Pancreas (tissue), 10 donors: ENCODE data around the gene MINAR2. TPM values are rescaled to one million over a fixed set of nuclear protein-coding genes. Genes with fewer than 3 reads are reported as not detected.
A peak's percentile ranks its signal among the peaks of the same experiment; 100 is the strongest.

Source experiments
- ATAC-seq, 4 donors: fragments of 200-7000 bp; cut with Tn5 transposase; one replicate each; pipeline versions ENCODE4 v1.8.0 to v1.9.1; 2020; ENCODE audit warnings: mild to moderate bottlenecking in 4 of 4, moderate library complexity in 4 of 4
- DNase-seq, 6 donors: peaks; one replicate each; pipeline ENCODE4 v3.0.0-alpha.2; 2020
- FAIRE-seq: peaks from 2 replicates; lab custom pipeline; 2012; peaks lifted over from hg19 to GRCh38; lab: Jason Lieb, UNC
- H3K27ac ChIP-seq, 4 donors: fragments of 200-600 bp; sonication (generic); 1 replicate in 3 of 4; 2 replicates in 1 of 4; pipeline versions ENCODE4 v1.5.0 to v1.8.0; 2020
- H3K27me3 ChIP-seq, 4 donors: fragments of 200-600 bp; one replicate each; pipeline ENCODE4 v1.8.0; 2021
- H3K36me3 ChIP-seq, 3 donors: fragments of 200-600 bp; sonication (generic) in 1 of 3; one replicate each; pipeline versions ENCODE4 v1.5.0 to v1.8.0; 2020 to 2021
- H3K4me1 ChIP-seq, 3 donors: fragments of 200-600 bp; one replicate each; pipeline ENCODE4 v1.8.0; 2021
- H3K4me3 ChIP-seq, 4 donors: fragments of 200-600 bp; sonication (generic) in 2 of 4; one replicate each; pipeline versions ENCODE4 v1.5.0 to v1.8.0; 2020 to 2021
- H3K9me3 ChIP-seq, 4 donors: fragments of 200-600 bp; one replicate each; pipeline ENCODE4 v1.8.0; 2021
- CTCF ChIP-seq, 4 donors: fragments of 200-600 bp; sonication (generic) in 3 of 4; IDR thresholded peaks; one replicate each; pipeline versions ENCODE4 v1.5.0 to v1.8.0; 2021; ENCODE audit warnings: antibody characterized with exemption in 4 of 4
- WGBS, 2 donors: extraction: QIAGEN DNeasy Blood & Tissue Kit; methylation state at CpG; one replicate each; pipeline ENCODE4 v1.1.7; 2013; 5-methylcytosine and 5-hydroxymethylcytosine counted together
- intact Hi-C, 3 donors: fragments of 100-400 bp; cut with DNase I; formaldehyde crosslinking; loops; one replicate each; pipeline versions ENCODE4 v1.11.1 to v1.14.2; 2022
- polyA plus RNA-seq, 2 donors: library from polyadenylated mRNA; stranded (reverse); fragments of 200-250 nt; gene quantifications; one replicate each; pipeline ENCODE4 v1.2.3, GENCODE V29; 2013
- total RNA-seq, 6 donors: library from RNA; stranded (reverse); fragmentation: NEBNext Ultra II Directional in 4 of 6; extraction: Animal tissue kit (Norgen Biotek cat#: 25700) in 4 of 6; gene quantifications; one replicate each; pipeline versions ENCODE4 v1.2.1 to v1.2.4, GENCODE V29; 2021 to 2023
- donor health status: healthy with polysubstance abuse.
- donor health status: DM: no; HTN: no; CAD: no; lungs with moderate emphysema.
- donor health status: DM: no; HTN: no; CAD: no.
- donor health status: control.
- donor health status: control.
- donor health status: Bipolar disorder and iron deficiency.
- donor health status: DM: yes; HTN: yes; CAD: no.
- donor health status: DM: no; HTN: no; CAD: no.
- donor health status: DM: no; HTN: no; CAD: no.
- donor health status: DM: yes; HTN: yes; CAD: no.

MINAR2 gene
- total and polyA plus RNA-seq, 8 donors: not detected

DNA sequence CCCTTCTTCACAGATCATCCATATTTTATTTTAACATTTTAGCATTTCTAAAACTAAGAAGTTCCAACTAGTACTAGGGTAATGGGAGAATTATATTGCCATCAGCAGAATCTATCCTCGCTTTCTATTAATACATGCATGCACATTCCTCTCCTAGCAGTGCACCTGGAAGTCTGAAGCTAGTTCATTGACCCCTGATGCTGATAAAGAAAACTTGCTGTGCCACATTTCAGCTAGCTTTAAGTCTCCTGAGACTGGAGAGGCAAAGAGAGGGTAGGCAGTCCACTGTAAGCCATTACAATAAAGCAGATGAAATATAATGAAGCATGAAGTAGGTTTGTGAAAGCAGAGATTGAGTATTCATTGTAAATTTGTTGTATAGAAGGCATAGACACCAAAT, 15.8 kb downstream of the MINAR2 start:
- no peak for TF ChIP-seq CTCF (IDR thresholded peaks at IDR 0.05)
- intact Hi-C loops: loop anchor here in 1 of 3 donors (10.0 kb wide), 1 partner anchor 859 kb away; no protein-coding TSS in a partner anchor
- no peaks in the 10 kb centered on the region for H3K36me3 ChIP-seq
- WGBS, 2 donors: 81 to 91% methylated on average over 1 of the region's 1 CpG
- FAIRE-seq (no peak), DNase-seq (no peak), ATAC-seq (no peak)
- no peak overlapping the region for H3K4me3 ChIP-seq
- no peaks in the 10 kb centered on the region for H3K4me1 ChIP-seq
- no peaks in the 10 kb centered on the region for H3K27me3 ChIP-seq
- H3K9me3 ChIP-seq: no peaks in the 10 kb centered on the region
- no peak overlapping the region for H3K27ac ChIP-seq

DNA sequence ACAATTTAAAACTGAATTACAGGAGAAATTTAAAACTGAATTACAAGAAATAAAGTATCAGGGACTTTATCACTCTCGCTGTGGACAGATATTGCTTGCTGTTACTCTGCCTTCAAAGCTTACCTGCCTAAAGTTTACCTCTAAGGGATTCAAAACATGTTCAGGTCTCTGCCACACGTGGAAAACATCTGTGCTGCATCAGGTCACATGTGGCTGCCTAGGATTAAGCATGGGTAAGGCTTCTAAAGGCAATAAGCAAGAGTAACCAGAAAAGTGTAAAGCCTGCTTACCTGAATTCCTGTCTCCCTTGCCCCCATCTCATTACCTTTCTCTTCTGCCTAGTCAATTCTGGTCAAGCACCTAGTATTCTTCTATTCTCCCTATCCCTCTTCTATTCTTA, 18.9 kb downstream of the MINAR2 start:
- no peak for TF ChIP-seq CTCF (IDR thresholded peaks at IDR 0.05)
- Histone ChIP-seq H3K27ac (no peak overlapping the region), H3K9me3 (no peaks in the 10 kb centered on the region), H3K4me1 (peaks cover 0 to 15% (median 0%) of the 10 kb centered on the region in 3 donors), H3K36me3 (no peaks in the 10 kb centered on the region), H3K4me3 (no peak overlapping the region), H3K27me3 (no peaks in the 10 kb centered on the region)
- 50 to 74% methylated on average over 2 of the region's 2 CpGs for WGBS, 2 donors
- FAIRE-seq: no peak
- no peak for ATAC-seq
- intact Hi-C loops: loop anchor here in 1 of 3 donors (10.0 kb wide), 1 partner anchor 862 kb away; no protein-coding TSS in a partner anchor
- no peak for DNase-seq

DNA sequence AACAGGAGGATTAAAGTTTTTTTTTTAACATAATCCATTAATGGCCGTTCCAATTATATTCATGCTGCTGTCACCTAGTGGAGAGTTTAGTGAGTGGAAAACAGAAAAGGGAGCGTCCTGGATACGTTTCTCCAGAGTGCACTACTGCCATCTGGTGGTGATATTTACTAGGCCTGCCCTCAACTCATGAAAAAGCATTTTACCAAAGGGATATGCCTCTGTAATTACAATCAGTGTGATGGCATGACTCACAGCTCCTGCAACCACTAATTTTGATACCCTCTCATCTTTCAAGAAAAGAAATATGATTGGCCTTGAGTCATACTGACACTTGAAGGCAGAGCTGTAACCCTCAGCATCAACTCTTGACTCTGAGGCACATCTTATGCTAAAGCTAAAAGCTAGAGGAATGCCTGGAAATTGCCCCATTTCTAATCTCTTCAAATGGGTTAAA, 20.1 kb downstream of the MINAR2 start:
- H3K4me1 ChIP-seq: peaks cover 0 to 15% (median 0%) of the 10 kb centered on the region in 3 donors
- FAIRE-seq (peak; percentile 88), ATAC-seq (peak; percentile 77 to 96 (median 94)), DNase-seq (peak in 4 of 6 donors; percentile 22 to 77 (median 63))
- H3K27me3 ChIP-seq: no peaks in the 10 kb centered on the region
- no peaks in the 10 kb centered on the region for H3K36me3 ChIP-seq
- no peaks in the 10 kb centered on the region for H3K9me3 ChIP-seq
- no peak overlapping the region for H3K4me3 ChIP-seq
- TF ChIP-seq CTCF (IDR thresholded peaks at IDR 0.05): peak; percentile 94 to 98 (median 95)
- WGBS, 2 donors: 0% methylated on average over 3 of the region's 3 CpGs
- no peak overlapping the region for H3K27ac ChIP-seq
- intact Hi-C loops: loop anchor here in 1 of 3 donors (10.0 kb wide), 1 partner anchor 863 kb away; no protein-coding TSS in a partner anchor

DNA sequence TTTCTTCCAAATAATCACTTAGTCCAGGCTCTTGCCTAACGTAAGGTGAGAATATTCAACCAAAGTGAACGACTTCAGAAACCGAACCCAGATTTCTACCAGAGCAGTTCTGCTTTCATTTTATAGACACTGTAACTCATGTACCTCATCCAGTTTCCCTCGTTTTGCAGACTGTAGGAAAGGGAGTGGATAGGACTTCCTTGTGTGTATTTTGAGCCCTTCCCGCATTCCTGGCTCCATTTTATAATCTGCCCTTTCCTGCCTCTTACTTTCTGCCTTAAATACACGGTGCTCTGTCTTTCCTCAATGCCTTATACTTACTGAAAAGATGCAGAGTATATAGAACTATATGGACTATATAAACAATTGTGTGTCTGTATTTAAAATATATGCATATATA, 20.8 kb downstream of the MINAR2 start:
- no peak overlapping the region for H3K27ac ChIP-seq
- FAIRE-seq (no peak), DNase-seq (no peak), ATAC-seq (no peak)
- TF ChIP-seq CTCF (IDR thresholded peaks at IDR 0.05): no peak
- H3K9me3 ChIP-seq: no peaks in the 10 kb centered on the region
- H3K36me3 ChIP-seq: no peaks in the 10 kb centered on the region
- H3K27me3 ChIP-seq: no peaks in the 10 kb centered on the region
- peaks cover 0 to 15% (median 0%) of the 10 kb centered on the region in 3 donors for H3K4me1 ChIP-seq
- intact Hi-C loops: loop anchor here in 1 of 3 donors (10.0 kb wide), 1 partner anchor 864 kb away; no protein-coding TSS in a partner anchor
- no peak overlapping the region for H3K4me3 ChIP-seq
- WGBS, 2 donors: 67 to 74% methylated on average over 6 of the region's 6 CpGs
